Epithelial cell of esophagus (primary cell): ENCODE data around the gene BAIAP2.

Experiments
- DNase-seq: peaks from one replicate; pipeline ENCODE4 v3.0.0; 2010; ENCODE audit warnings: low read depth
- H3K4me3 ChIP-seq: 2 replicates; pipeline ENCODE4 v1.5.1; 2011; ENCODE audit warnings: mild to moderate bottlenecking, low read length, control low read depth
- TF ChIP-seq, protein P1 (sequence below): IDR thresholded peaks from 2 replicates; pipeline ENCODE4 v1.5.1; 2011; ENCODE audit warnings: low read depth, mild to moderate bottlenecking, low read length, control low read depth, inconsistent platforms; ENCODE audit not compliant: insufficient read depth; ENCODE audit errors: missing control alignments

The BAIAP2 gene

DNA sequence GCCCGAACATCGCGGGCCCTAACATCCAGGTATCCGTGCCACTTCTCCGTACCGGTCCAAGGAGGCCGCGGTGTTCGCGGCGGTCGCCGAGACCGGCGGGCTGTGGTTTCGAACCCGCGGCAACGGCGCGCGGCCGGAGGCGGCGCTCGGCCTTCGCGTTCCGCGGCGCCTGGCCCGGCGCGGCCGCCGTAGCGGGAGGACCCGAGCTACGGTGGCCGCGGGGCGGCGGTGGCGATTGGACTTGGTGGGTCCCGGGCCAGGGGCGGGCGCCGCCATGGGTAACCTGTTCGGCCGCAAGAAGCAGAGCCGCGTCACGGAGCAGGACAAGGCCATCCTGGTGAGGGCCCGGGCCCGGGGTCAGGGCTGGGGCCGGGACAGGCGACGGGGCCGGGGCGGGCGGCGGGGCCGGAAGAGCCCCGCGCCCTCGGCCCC, 43.3 kb upstream of the BAIAP2 start, which contains the start of gene CHMP6:
Gene CHMP6, plus strand, starts transcription at position 197 of the 432 bp plus-strand sequence. Its CDS starts 78 bp downstream, at position 275.
- TF ChIP-seq, protein P1, sequence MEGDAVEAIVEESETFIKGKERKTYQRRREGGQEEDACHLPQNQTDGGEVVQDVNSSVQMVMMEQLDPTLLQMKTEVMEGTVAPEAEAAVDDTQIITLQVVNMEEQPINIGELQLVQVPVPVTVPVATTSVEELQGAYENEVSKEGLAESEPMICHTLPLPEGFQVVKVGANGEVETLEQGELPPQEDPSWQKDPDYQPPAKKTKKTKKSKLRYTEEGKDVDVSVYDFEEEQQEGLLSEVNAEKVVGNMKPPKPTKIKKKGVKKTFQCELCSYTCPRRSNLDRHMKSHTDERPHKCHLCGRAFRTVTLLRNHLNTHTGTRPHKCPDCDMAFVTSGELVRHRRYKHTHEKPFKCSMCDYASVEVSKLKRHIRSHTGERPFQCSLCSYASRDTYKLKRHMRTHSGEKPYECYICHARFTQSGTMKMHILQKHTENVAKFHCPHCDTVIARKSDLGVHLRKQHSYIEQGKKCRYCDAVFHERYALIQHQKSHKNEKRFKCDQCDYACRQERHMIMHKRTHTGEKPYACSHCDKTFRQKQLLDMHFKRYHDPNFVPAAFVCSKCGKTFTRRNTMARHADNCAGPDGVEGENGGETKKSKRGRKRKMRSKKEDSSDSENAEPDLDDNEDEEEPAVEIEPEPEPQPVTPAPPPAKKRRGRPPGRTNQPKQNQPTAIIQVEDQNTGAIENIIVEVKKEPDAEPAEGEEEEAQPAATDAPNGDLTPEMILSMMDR, result no peak
- DNase-seq, result peak; percentile 77
- H3K4me3 ChIP-seq, result peak within 1 kb of the TSS; percentile 69

DNA sequence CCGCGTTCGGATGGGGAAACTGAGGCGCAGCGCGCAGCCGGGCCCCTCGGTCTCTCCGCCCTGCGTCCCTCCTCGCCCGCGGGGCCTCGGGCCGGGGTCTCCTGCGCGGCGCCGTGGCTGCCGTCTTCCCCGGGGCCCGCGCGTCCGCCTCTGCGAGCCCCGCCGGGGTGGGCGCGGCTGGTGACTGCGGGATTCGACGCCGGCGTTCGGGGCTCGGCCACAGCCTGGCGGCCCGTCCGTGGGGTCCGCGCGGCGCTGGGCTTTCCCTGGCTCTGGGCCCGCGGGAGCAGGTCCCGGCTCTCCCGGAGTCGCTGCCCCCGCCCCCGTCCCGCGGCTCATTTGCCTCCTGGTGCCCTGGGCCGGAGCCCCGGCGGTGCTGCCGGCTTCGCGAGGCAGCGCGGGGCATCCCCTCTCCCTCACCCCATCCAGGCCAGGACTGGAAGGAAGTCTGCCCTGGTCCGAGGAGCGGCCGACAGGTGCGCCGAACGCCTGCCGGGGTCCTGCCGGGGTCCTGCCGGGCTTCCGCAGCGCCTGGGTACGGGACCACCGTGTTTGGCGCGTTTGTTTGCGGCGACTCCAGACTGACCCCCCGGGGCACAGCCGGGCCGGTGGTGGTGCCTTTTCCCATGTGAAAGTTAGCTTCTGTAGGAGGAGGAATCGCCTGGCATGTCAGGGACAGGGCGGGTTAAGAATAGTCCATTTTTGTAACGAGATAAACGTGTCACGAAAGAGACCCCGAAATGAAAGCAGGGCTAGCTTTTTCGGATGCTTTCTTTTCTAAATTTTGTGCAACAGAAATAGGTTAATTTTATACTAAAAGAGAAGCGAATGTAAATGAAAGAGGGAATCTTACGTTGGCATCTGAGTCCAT, 42.6 kb upstream of the BAIAP2 start:
- no peak for DNase-seq
- peak overlapping the region; percentile 69 for H3K4me3 ChIP-seq
- TF ChIP-seq, protein P1, result no peak

DNA sequence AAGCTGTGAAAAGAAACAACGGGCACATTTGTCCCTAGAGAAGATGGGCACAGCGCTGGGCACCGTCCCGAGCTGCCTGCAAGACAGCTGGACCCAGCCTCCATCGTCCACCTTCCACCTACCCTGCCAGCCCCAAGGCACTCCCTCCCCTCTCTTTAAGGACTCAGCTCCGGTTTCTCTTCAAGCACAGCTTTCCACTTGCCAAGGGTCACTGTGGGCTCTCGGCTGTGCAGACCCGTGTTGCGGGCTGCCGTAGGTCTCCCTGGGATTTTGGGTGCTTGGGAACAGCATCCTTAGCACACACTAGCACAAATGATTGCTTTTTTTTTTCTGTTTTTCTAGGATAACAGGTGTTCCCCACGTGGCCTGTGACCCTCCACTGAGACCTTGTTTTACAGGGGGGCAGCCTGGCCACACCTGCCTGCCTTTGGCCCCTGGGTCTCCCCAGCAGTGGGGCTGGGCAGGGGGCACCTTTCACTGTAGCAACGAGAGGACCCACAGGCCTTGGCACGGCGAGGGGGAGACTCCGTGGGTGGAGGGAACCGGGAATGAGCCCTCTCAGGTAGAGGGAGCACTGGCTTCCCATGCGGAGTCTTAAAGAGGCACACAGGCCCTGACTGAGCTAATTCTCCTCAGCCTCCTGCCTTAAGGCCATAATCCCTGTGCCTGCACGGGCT, 41.9 kb upstream of the BAIAP2 start:
- TF ChIP-seq, protein P1, result no peak
- peak overlapping the region; percentile 69 for H3K4me3 ChIP-seq
- DNase-seq, result no peak

DNA sequence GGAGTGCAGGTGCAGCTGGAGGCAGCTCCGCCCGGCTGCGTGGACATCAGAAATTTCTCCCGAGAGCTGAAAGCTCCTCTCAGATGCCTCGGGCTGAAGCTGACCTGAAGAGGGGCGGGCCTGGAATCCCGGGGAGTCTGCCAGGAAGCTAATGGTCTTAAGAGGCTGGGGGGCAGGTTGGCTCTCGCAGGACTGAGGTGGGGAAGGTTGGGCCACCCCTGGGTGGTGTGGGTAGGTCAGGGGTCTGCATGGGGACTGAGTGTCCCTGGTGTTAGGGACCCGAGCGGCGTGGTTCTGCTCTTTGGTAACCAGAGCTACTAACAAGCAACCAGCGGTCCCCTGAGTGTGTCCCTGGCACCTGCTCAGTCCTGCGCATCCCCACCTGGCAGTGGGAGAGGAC, 39.8 kb upstream of the BAIAP2 start:
- TF ChIP-seq, protein P1, result no peak
- no peak for DNase-seq
- no peak overlapping the region for H3K4me3 ChIP-seq

DNA sequence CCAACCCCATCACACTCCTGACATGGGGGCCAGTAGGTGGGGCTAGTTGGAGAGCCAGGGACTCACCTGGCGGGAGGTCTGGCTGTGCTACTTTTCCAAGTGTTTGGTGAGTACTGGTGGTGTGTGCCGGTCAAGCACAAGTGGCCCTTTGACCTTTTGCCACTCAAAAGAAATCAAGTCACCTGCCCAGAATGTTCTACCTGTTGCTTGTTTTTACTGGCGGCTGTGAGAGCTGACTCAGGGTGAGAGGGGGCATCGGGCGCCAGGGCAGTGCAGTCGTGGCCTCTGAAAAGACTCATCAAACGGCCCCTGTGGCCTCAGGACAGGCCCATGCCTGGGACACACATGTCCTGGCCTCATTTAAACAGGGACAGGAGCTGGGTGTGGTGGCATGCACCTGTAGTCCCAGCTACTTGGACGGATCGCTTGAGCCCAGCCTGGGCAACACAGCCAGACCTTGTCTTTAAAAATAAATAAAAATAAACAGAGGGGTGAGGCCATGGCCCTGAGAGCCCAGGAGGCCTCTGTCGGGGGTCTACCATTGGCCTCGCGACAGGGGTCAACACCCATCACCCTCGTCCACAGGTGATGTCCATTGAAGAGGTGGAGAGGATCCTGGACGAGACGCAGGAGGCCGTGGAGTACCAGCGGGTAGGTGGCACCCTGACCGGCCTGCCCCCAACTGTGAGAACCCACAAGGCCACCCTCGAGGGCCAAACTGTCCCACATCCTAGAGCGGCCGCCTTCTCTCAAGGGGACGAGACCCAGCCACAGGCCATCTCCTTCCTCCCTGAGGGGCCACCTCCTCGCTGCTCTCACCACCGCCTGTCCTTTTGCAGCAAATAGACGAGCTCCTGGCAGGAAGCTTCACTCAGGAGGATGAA, 38.3 kb upstream of the BAIAP2 start:
- DNase-seq, result no peak
- TF ChIP-seq, protein P1, result no peak
- no peak overlapping the region for H3K4me3 ChIP-seq

DNA sequence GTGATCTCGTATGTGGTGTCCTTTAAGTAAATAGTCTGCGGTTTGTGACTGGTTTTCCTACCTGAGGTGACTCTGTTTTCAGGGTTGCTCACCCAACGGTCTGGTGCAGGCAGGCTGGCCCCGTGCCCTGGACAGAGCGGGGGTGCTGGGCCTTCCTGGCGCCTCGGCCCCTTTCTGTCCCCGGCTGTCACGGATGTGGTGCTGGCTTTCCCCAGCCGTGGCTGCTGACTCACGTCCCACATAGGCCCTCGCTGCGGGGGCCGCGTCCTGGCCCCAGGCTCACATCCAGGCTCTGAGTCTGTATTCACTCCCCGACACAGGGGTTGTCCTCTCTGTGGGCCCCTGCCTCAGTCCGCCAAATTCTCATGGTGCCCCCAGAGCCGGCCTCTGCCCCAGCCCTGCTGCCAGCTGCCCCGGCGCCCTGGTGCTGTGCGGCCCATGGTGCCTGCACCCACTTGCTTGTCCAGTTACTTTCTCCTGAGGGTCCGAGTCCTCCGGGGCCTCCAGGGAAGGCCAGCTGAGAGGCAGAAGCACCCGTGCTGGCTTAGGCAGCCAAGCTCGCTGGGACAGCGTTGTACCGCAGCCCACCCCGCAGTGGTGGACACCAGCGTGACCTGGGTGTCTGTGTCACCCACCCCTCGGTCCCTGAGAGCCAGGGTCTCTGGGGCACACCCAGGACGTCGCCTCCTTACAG, 37.4 kb upstream of the BAIAP2 start:
- TF ChIP-seq, protein P1, result no peak
- DNase-seq, result no peak

More for the DNA sequence above, 37.4 kb upstream of the BAIAP2 start:
- no peak overlapping the region for H3K4me3 ChIP-seq
